ENCODE data around the gene ADCK2.

- no peak for TF ChIP-seq CTCF (IDR thresholded peaks at IDR 0.05)
- no peak for TF ChIP-seq POLR2A (IDR thresholded peaks at IDR 0.05)
These were observed 3.4 kb upstream of the ADCK2 start for GRCh38 chr7:140669352-140669751.
